Stimulated activated CD4-positive, alpha-beta T cell treated with anti-CD3 and anti-CD28 coated beads, Interleukin-15, amount 100 ng/mL, for 24 hours (primary cell): ENCODE measurements around the gene MPV17L2.

Experiments
- DNase-seq: peaks from one replicate; pipeline ENCODE4 v3.0.0-alpha.2; 2020

The MPV17L2 gene

GRCh38 chr19:18160971-18161635, 31.9 kb upstream of the MPV17L2 start:
- DNase-seq = peak; percentile 80

- no peak for DNase-seq
Observed at GRCh38 chr19:18161636-18162002, 31.4 kb upstream of the MPV17L2 start.

- no peak for DNase-seq
Observed at GRCh38 chr19:18164072-18164471, 28.9 kb upstream of the MPV17L2 start.

GRCh38 chr19:18165794-18166544, 27.0 kb upstream of the MPV17L2 start:
- no peak for DNase-seq

- DNase-seq = no peak
Observed at GRCh38 chr19:18167011-18167410, 26.0 kb upstream of the MPV17L2 start.

- peak; percentile 75 for DNase-seq
Observed at GRCh38 chr19:18167975-18168645, 24.9 kb upstream of the MPV17L2 start.

- DNase-seq = no peak
Observed at GRCh38 chr19:18168673-18169381, 24.2 kb upstream of the MPV17L2 start.

GRCh38 chr19:18170714-18171255, 22.2 kb upstream of the MPV17L2 start:
- DNase-seq = no peak

GRCh38 chr19:18171605-18172327, 21.3 kb upstream of the MPV17L2 start:
- no peak for DNase-seq

- no peak for DNase-seq
Observed at GRCh38 chr19:18172331-18173053, 20.5 kb upstream of the MPV17L2 start.

GRCh38 chr19:18173054-18173571, 19.9 kb upstream of the MPV17L2 start:
- no peak for DNase-seq

GRCh38 chr19:18173572-18174288, 19.3 kb upstream of the MPV17L2 start, which contains the start of gene IFI30:
Gene IFI30 (plus strand): TSS chr19:18173813. CDS start chr19:18173842, 29 bp downstream.
- DNase-seq = peak; percentile 79

GRCh38 chr19:18174983-18175382, 18.0 kb upstream of the MPV17L2 start:
- no peak for DNase-seq

GRCh38 chr19:18176367-18177310, 16.4 kb upstream of the MPV17L2 start:
- DNase-seq = no peak

- no peak for DNase-seq
Observed at GRCh38 chr19:18179957-18180356, 13.1 kb upstream of the MPV17L2 start.

- DNase-seq = no peak
Observed at GRCh38 chr19:18183529-18183928, 9.5 kb upstream of the MPV17L2 start.

GRCh38 chr19:18185538-18185937, 7.5 kb upstream of the MPV17L2 start:
- no peak for DNase-seq

GRCh38 chr19:18190278-18190677, 2.7 kb upstream of the MPV17L2 start:
- no peak for DNase-seq

- no peak for DNase-seq
Observed at GRCh38 chr19:18191640-18192062, 1.4 kb upstream of the MPV17L2 start.
